ENCODE measurements around the gene OTUD3.

- no peak for TF ChIP-seq CTCF (IDR thresholded peaks at IDR 0.05; ENCODE audit: insufficient read depth, low read length)
- TF ChIP-seq POLR2AphosphoS5 (IDR thresholded peaks at IDR 0.05; ENCODE audit: low read depth) = no peak
- TF ChIP-seq, protein P1, sequence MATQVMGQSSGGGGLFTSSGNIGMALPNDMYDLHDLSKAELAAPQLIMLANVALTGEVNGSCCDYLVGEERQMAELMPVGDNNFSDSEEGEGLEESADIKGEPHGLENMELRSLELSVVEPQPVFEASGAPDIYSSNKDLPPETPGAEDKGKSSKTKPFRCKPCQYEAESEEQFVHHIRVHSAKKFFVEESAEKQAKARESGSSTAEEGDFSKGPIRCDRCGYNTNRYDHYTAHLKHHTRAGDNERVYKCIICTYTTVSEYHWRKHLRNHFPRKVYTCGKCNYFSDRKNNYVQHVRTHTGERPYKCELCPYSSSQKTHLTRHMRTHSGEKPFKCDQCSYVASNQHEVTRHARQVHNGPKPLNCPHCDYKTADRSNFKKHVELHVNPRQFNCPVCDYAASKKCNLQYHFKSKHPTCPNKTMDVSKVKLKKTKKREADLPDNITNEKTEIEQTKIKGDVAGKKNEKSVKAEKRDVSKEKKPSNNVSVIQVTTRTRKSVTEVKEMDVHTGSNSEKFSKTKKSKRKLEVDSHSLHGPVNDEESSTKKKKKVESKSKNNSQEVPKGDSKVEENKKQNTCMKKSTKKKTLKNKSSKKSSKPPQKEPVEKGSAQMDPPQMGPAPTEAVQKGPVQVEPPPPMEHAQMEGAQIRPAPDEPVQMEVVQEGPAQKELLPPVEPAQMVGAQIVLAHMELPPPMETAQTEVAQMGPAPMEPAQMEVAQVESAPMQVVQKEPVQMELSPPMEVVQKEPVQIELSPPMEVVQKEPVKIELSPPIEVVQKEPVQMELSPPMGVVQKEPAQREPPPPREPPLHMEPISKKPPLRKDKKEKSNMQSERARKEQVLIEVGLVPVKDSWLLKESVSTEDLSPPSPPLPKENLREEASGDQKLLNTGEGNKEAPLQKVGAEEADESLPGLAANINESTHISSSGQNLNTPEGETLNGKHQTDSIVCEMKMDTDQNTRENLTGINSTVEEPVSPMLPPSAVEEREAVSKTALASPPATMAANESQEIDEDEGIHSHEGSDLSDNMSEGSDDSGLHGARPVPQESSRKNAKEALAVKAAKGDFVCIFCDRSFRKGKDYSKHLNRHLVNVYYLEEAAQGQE (IDR thresholded peaks at IDR 0.05; ENCODE audit: insufficient replicate concordance, low read depth) = no peak
- TF ChIP-seq GABPA (IDR thresholded peaks at IDR 0.05; ENCODE audit: low read depth) = no peak
Measured at GRCh38 chr1:19910650-19911049, 28.5 kb downstream of the OTUD3 start.

Measured in HL-60 (cell line).